PC-3 (cell line): ENCODE data around the gene RERE. TPM values are rescaled to one million over a fixed set of nuclear protein-coding genes. Genes with fewer than 3 reads are reported as not detected.

Experiments
- ATAC-seq: fragments of 200-7000 bp; cut with Tn5 transposase; 2 replicates; pipeline ENCODE4 v1.9.1; 2020; ENCODE audit warnings: mild to moderate bottlenecking, moderate library complexity
- BruUV-seq: library from RNA; stranded (reverse); fragments of 400-500 nt; replicated peaks from 2 replicates; lab custom pipeline; 2021; lab: Mats Ljungman, UMichigan
- CTCF ChIA-PET: fragments of 300-600 bp; sonication (Branson Sonifier 250); formaldehyde crosslinking; loops from one replicate; lab custom pipeline; 2022; ENCODE audit warnings: antibody characterized with exemption; lab: Charles Lee
- POLR2A ChIA-PET: fragments of 300-600 bp; sonication (Branson Sonifier 250); formaldehyde crosslinking; loops from one replicate; lab custom pipeline; 2022; ENCODE audit warnings: antibody characterized with exemption; ENCODE audit not compliant: unreplicated experiment; lab: Charles Lee
- DNase-seq: peaks from one replicate; pipeline ENCODE4 v3.0.0-alpha.2; 2015
- H2AFZ ChIP-seq: fragments of 300-600 bp; sonication (generic); 2 replicates; pipeline ENCODE4 v1.6.0; 2016; ENCODE audit warnings: antibody characterized with exemption, low read length
- H3F3A ChIP-seq: fragments of 300-600 bp; sonication (generic); one replicate; pipeline ENCODE4 v1.6.0; 2017; ENCODE audit warnings: antibody characterized with exemption, low read length, control low read depth, mild to moderate bottlenecking; ENCODE audit not compliant: unreplicated experiment
- H3K27ac ChIP-seq: fragments of 300-600 bp; sonication (generic); 2 replicates; pipeline ENCODE4 v1.5.1; 2016; ENCODE audit warnings: mild to moderate bottlenecking, low read length
- H3K27me3 ChIP-seq: fragments of 300-600 bp; sonication (generic); 2 replicates; pipeline ENCODE4 v1.6.1; 2016; ENCODE audit warnings: low read length, mixed read lengths
- H3K36me3 ChIP-seq: fragments of 300-600 bp; sonication (generic); 2 replicates; pipeline ENCODE4 v1.6.1; 2016; ENCODE audit warnings: low read depth, mixed run types, low read length, mixed read lengths
- H3K4me1 ChIP-seq: fragments of 300-600 bp; sonication (generic); 2 replicates; pipeline ENCODE4 v1.5.1; 2016; ENCODE audit warnings: low read length; ENCODE audit not compliant: insufficient read depth
- H3K4me2 ChIP-seq: fragments of 300-600 bp; sonication (generic); 2 replicates; pipeline ENCODE4 v1.6.0; 2016; ENCODE audit warnings: low read length
- H3K4me3 ChIP-seq: fragments of 300-600 bp; sonication (generic); 2 replicates; pipeline ENCODE4 v1.5.1; 2016; ENCODE audit warnings: mild to moderate bottlenecking, low read length, mixed read lengths
- H3K79me2 ChIP-seq: fragments of 300-600 bp; sonication (generic); 2 replicates; pipeline ENCODE4 v1.6.1; 2017; ENCODE audit warnings: low read length, mixed read lengths
- H3K9ac ChIP-seq: fragments of 300-600 bp; sonication (generic); 2 replicates; pipeline ENCODE4 v1.6.0; 2016; ENCODE audit warnings: mild to moderate bottlenecking, low read length
- H3K9me2 ChIP-seq: fragments of 300-600 bp; sonication (generic); replicated peaks from 2 replicates; pipeline ENCODE4 v1.6.1; 2016; ENCODE audit warnings: mixed run types, low read length, mixed read lengths
- H3K9me3 ChIP-seq: fragments of 300-600 bp; sonication (generic); 2 replicates; pipeline ENCODE4 v1.6.1; 2016; ENCODE audit warnings: low read length, mixed read lengths
- H4K20me1 ChIP-seq: fragments of 300-600 bp; sonication (generic); 2 replicates; pipeline ENCODE4 v1.6.1; 2016; ENCODE audit warnings: low read length, mixed read lengths
- CTCF ChIP-seq: fragments of 300-600 bp; sonication (generic); conservative IDR thresholded peaks from 2 replicates; pipeline ENCODE4 v1.5.1; 2017; ENCODE audit warnings: antibody characterized with exemption, low read depth, mild to moderate bottlenecking, low read length
- EZH2 ChIP-seq: fragments of 300-600 bp; sonication (generic); IDR thresholded peaks from one replicate; pipeline ENCODE4 v1.6.1; 2017; ENCODE audit warnings: antibody characterized with exemption, mild to moderate bottlenecking, low read length; ENCODE audit not compliant: unreplicated experiment
- EZH2phosphoT487 ChIP-seq: fragments of 300-600 bp; sonication (generic); IDR thresholded peaks from 2 replicates; pipeline ENCODE4 v1.6.1; 2018; ENCODE audit warnings: mild to moderate bottlenecking, antibody characterized with exemption, low read length, borderline replicate concordance
- intact Hi-C: fragments of 100-400 bp; cut with micrococcal nuclease; formaldehyde crosslinking; loops from 2 replicates; pipeline ENCODE4 v1.9.0; 2023
- total RNA-seq: library from RNA; depleted of rRNA; stranded (reverse); fragments of >200 nt; gene quantifications from 2 replicates; pipeline ENCODE4 v1.2.3, GENCODE V29; 2014

RERE gene
- total RNA-seq, 1 experiment from 2014 or later = 24.2 TPM

DNA sequence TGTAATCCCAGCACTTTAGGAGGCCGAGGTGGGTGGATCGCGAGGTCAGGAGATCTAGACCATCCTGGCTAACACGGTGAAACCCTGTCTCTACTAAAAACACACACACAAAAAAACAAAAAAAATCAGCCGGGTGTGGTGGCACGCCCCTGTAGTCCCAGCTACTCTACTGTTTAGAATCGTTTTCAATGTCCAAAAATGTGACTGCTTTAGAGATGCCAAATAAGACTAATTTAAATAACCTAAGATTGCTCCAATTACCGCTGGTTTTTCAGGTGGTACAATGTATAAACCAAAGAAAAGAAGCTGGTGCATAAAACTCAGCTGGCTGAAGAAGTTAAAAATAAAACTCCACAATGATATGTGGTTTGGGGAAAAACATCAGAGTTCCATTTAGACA, 132.0 kb downstream of the RERE start:
- no peak for TF ChIP-seq EZH2
- CTCF ChIA-PET = no interaction called here

GRCh38 chr1:8684590-8684989, 132.8 kb downstream of the RERE start:
- Histone ChIP-seq H3K4me1 (peaks cover 37% of the 10 kb centered on the region), H3K9ac (no peak overlapping the region), H3K27me3 (no peaks in the 10 kb centered on the region), H4K20me1 (peaks cover 10% of the 10 kb centered on the region), H3K9me2 (no peaks in the 10 kb centered on the region), H3K4me2 (no peak overlapping the region), H3K27ac (no peak overlapping the region), H3K36me3 (no peaks in the 10 kb centered on the region), H3K79me2 (peaks cover 97% of the 10 kb centered on the region), H3F3A (no peaks in the 10 kb centered on the region), H3K9me3 (no peaks in the 10 kb centered on the region), H3K4me3 (no peak overlapping the region), H2AFZ (no peak overlapping the region)
- ChIA-PET CTCF (no interaction called here), POLR2A (no interaction called here)
- DNase-seq (no peak), ATAC-seq (no peak)
- intact Hi-C loops = no loop called here
- no TSS peak for BruUV-seq
- no peak for TF ChIP-seq EZH2
- TF ChIP-seq EZH2phosphoT487 = no peak
- TF ChIP-seq CTCF = no peak

More for the DNA sequence above, 132.0 kb downstream of the RERE start:
- DNase-seq (no peak), ATAC-seq (no peak)
- intact Hi-C loops = no loop called here
- no peak overlapping the region for H3K4me3 ChIP-seq
- H3K9ac ChIP-seq = no peak overlapping the region
- H3K9me2 ChIP-seq = no peaks in the 10 kb centered on the region
- no peaks in the 10 kb centered on the region for H3K9me3 ChIP-seq
- no peaks in the 10 kb centered on the region for H3K36me3 ChIP-seq
- no peak overlapping the region for H2AFZ ChIP-seq
- H3K4me2 ChIP-seq = no peak overlapping the region
- POLR2A ChIA-PET = no interaction called here
- H3K79me2 ChIP-seq = peaks cover 97% of the 10 kb centered on the region
- H3F3A ChIP-seq = no peaks in the 10 kb centered on the region
- no peak overlapping the region for H3K27ac ChIP-seq
- peaks cover 7% of the 10 kb centered on the region; the same call in 1 of the 2 replicates for H4K20me1 ChIP-seq
- no peaks in the 10 kb centered on the region for H3K27me3 ChIP-seq
- H3K4me1 ChIP-seq = peaks cover 28% of the 10 kb centered on the region
- BruUV-seq = no TSS peak

DNA sequence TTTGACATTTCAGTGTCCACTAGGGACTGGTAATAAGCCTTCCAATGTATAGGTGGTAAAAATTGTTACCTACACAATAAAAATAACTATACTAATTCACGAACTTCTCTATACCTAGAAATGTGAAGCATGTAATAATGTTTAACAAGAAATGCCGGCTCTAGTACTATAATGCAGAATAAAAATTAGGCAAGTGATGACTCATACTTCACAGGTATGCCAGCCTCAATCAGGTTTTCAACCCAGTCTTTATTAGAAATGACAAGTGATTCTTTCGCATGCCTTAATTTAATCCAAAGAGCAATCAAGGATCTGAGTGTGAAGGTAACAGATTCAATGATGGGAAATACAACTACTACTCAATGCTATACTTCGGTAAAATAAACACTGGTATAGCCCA, 134.9 kb downstream of the RERE start:
- no peak overlapping the region for H2AFZ ChIP-seq
- no peak overlapping the region for H3K4me3 ChIP-seq
- no peak overlapping the region for H3K4me2 ChIP-seq
- H3F3A ChIP-seq = no peaks in the 10 kb centered on the region
- ATAC-seq (no peak), DNase-seq (no peak)
- peaks cover 43% of the 10 kb centered on the region for H3K4me1 ChIP-seq
- intact Hi-C loops = no loop called here
- peaks cover 15% of the 10 kb centered on the region for H4K20me1 ChIP-seq
- H3K9me3 ChIP-seq = no peaks in the 10 kb centered on the region
- POLR2A ChIA-PET = no interaction called here
- H3K27me3 ChIP-seq = no peaks in the 10 kb centered on the region
- BruUV-seq = no TSS peak
- no peak for TF ChIP-seq EZH2
- no peak for TF ChIP-seq CTCF
- no peak for TF ChIP-seq EZH2phosphoT487
- H3K36me3 ChIP-seq = no peaks in the 10 kb centered on the region
- no peaks in the 10 kb centered on the region for H3K9me2 ChIP-seq
- H3K9ac ChIP-seq = no peak overlapping the region
- no peak overlapping the region for H3K27ac ChIP-seq
- H3K79me2 ChIP-seq = peaks cover 97% of the 10 kb centered on the region
- CTCF ChIA-PET = no interaction called here
